Stimulated activated CD4-positive, alpha-beta T cell treated with anti-CD3 and anti-CD28 coated beads, Interleukin-12 subunit alpha, Interleukin-12 subunit beta, amount 100 ng/mL, for 48 hours (primary cell): ENCODE results near the gene MPDZ.
"Not testable (repeated sequence)": the region's sequence is repeated elsewhere in the genome, so short reads cannot be mapped to it uniquely, and the experiment has no call there.

ENCODE experiments used
- DNase-seq, 3 donors: peaks; one replicate each; pipeline ENCODE4 v3.0.0-alpha.2; 2020; ENCODE audit warnings: low read depth in 2 of 3, low spot score in 1 of 3

Gene MPDZ

DNA sequence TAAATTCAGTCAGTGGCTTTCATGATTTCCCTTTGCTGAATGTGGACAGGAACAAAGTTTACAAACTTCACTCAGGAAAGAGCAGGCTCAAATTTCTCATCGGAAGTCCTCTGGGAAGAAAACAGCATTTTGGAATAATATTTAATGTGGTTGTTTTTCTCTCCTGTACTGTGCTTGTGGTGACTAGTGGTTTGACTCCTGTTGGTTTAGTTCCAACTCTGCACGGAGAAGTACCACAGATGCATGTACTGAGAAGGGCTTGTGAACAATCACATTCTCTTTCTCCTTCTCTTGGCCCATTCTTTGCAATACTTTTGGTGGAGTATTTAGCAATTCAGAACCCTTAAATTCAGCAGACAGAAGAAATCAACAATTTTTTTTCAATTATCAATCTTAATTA is 13.3 kb downstream of the MPDZ start:
- DNase-seq: no peak

GRCh38 chr9:13264788-13265187 is 14.7 kb downstream of the MPDZ start:
- no peak for DNase-seq

DNA sequence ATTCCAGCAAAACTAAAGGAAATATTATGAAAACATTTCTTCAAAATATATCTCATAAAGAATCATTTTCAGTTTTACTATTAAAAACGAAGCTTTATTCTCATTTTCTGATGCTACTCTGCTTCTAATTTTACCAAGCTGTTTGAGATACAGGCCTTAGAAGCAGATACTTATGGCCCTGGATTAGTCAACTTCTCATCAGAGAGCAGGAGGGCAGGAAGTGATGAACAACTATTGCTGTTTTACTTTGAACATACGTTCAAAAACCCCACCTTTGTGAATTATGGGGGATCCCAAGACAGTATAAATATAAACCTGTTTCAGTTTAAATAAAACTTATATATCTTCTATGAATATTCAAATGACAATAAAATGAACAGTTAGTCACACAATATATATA is 16.0 kb downstream of the MPDZ start:
- DNase-seq: no peak

- no peak for DNase-seq
Observed at GRCh38 chr9:13252852-13253251, 26.6 kb downstream of the MPDZ start.

DNA sequence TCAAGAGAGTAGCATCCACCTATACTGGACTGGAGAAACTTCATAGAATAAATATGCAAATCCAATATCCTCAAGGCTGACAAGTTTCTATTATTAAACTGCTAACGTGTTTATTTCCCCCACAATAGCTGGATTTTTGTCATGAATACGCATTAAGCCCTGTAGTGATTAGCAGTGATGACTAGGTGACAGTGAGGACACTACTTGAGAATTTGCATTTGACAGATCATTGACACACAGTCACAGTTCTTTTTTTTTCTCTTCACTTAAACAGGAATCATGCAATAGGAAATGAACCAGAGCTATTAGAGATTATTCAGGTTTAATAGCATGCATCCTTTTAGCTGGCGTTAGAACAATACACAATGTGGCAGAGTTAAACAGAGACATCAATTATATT is 35.3 kb downstream of the MPDZ start:
- no peak for DNase-seq

GRCh38 chr9:13241283-13241682 is 38.2 kb downstream of the MPDZ start:
- DNase-seq: no peak

GRCh38 chr9:13239660-13240059 is 39.8 kb downstream of the MPDZ start:
- no peak for DNase-seq

- no peak for DNase-seq
Observed at GRCh38 chr9:13239208-13239607, 40.3 kb downstream of the MPDZ start.

DNA sequence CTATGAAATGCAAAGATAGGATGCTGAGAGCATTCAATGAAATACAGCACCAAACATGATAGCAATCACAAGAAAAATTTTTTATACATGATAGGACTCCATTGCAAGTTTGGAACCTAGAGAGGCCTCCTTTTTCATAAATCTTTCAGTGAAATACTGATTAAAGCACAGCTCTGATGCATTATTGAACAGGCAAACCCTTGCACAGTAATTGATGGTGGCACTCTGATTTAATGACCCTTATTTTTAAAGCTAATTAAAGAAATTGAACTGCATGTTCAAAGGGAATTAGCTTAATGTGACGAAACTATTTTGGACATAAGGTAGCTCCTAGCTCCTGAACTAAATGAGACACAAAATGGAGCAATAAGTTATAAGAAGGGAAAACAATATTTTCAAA is 44.6 kb downstream of the MPDZ start:
- no peak for DNase-seq

GRCh38 chr9:13228431-13228830 is 51.1 kb downstream of the MPDZ start:
- no peak for DNase-seq

- no peak for DNase-seq
Observed at GRCh38 chr9:13224366-13224765, 55.1 kb downstream of the MPDZ start.

- not testable (repeated sequence) for DNase-seq
Observed at GRCh38 chr9:13222733-13223132, 56.8 kb downstream of the MPDZ start.

GRCh38 chr9:13221741-13222140 is 57.8 kb downstream of the MPDZ start:
- DNase-seq: no peak

DNA sequence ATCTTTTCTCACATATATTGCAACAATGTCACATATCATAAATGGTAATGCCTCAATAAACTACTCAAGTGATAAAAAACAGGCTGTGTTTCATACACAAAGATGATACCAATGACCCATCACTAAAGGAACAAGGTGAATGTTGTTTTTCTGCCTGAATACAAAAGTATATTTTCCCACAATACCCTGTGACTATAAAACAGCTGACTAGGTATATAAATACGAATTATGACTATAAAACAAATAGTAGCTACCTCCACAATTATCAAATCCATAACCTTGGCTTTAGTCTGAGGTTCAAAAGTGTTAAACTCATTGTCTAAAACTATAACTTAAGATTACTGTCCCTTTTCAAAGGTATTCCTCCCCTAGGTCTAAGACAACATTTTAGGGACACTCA is 58.7 kb downstream of the MPDZ start:
- no peak for DNase-seq

GRCh38 chr9:13215791-13216554 is 63.5 kb downstream of the MPDZ start:
- no peak for DNase-seq

GRCh38 chr9:13213998-13214397 is 65.5 kb downstream of the MPDZ start:
- no peak for DNase-seq

DNA sequence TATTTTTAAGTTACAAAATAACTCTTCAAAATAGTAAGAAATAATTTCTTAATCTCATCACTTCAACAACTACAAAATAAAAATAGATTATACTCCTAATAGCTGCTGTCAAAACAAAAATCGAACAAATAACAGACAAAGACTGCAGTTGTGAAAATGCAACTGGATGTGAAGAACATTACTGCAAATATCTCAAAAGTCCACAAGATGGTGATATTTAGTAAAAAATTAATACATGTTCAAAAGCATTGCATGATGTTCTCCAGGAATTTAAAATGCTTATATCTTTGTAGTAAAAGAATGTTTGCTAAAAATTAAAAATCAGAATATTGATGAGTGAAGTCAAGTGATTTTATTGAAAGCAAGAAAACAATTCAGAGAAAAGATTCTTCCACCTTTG is 66.2 kb downstream of the MPDZ start:
- no peak for DNase-seq

DNA sequence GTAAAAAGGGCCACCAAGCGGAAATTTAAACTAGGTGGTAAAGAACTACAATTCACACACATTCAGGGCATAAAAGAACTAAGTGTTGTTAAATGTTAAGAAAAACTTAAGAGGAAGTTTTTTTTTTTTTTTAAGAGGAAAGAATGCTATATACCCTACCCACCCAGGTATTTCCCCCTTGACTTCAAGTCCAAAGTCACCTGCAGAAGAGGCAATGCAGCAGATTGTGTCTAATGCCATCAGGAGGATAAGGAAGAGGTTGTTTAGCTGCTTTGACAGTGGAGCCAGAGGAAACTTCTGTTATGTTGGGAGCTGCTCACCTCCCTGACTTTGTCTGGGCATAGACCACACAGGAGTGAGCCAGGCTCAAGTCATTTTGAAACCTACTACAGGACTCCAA is 69.2 kb downstream of the MPDZ start:
- no peak for DNase-seq

DNA sequence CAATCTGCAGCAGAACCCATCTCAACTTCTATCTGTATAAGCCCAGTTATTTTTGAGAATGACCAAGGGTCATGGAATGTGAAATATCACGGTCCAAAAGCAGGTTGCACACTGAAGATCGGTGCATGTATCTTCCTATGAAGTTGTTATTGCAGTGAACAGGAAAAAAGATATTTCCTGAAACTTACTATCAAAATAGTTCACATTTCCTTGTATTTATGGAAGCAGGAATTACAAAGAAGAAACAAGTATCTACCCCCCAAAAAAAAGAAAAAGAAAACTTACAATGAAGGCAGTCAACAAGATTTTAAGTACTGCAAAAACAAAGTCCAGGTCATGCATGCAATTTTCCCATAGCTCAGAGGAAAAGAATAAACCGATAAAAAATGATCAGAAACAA is 70.0 kb downstream of the MPDZ start:
- no peak for DNase-seq

GRCh38 chr9:13205824-13206223 is 73.7 kb downstream of the MPDZ start:
- DNase-seq: no peak

- no peak for DNase-seq
Observed at GRCh38 chr9:13190040-13190439, 89.5 kb downstream of the MPDZ start.

DNA sequence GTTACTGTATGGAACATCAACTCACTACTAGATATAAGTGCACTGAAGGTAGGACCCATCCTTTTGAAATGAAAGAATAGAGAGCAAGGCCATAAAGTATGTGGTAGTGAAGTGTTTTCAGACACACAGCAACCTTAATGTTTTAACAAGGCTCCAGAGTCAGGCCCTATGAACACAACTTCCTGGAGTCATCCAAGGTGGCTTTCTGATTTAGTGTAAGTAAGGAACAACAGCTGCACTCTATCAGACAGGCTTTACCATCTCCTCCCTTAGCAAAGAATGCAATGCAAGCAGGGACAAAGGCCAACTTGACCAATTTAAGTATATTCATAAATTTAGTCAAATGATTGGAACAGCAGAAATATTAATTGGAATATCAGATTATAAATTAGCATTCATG is 90.1 kb downstream of the MPDZ start:
- no peak for DNase-seq

- no peak for DNase-seq
Observed at GRCh38 chr9:13186774-13187173, 92.7 kb downstream of the MPDZ start.

GRCh38 chr9:13186091-13186490 is 93.4 kb downstream of the MPDZ start:
- no peak for DNase-seq
